ENCODE measurements around the gene RPS6KL1.
A peak's percentile ranks its signal among the peaks of the same experiment; 100 is the strongest.

Gene RPS6KL1

DNA sequence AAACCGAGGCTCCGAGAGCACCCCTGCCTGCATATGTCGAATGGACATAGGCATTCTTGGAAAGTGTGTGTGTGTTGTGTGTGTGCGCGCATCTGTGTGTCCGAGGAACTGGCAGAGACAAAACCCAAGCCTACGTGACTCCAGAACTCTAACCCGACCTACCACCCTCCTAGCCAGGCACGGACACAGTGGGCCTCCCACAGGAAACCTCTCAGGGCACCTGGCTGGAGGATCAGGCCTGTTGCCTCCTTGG, 32.9 kb upstream of the RPS6KL1 start:
- Histone ChIP-seq H3K36me3 (ENCODE audit: control insufficient read depth, insufficient read depth, low read length) (no peaks in the 10 kb centered on the region), H3K4me2 (ENCODE audit: low read length) (peak overlapping the region; percentile 67), H2AFZ (peak overlapping the region; percentile 70), H3K27me3 (ENCODE audit: control insufficient read depth, insufficient read depth, low read length) (no peaks in the 10 kb centered on the region), H3K79me2 (no peaks in the 10 kb centered on the region), H3K9me3 (ENCODE audit: control insufficient read depth, low read length) (no peaks in the 10 kb centered on the region), H3K27ac (peak overlapping the region; percentile 55), H3K4me1 (peaks cover 15% of the 10 kb centered on the region), H3K9ac (no peak overlapping the region), H3K4me3 (ENCODE audit: low read depth, low read length) (no peak overlapping the region)
- TF ChIP-seq, protein P1, sequence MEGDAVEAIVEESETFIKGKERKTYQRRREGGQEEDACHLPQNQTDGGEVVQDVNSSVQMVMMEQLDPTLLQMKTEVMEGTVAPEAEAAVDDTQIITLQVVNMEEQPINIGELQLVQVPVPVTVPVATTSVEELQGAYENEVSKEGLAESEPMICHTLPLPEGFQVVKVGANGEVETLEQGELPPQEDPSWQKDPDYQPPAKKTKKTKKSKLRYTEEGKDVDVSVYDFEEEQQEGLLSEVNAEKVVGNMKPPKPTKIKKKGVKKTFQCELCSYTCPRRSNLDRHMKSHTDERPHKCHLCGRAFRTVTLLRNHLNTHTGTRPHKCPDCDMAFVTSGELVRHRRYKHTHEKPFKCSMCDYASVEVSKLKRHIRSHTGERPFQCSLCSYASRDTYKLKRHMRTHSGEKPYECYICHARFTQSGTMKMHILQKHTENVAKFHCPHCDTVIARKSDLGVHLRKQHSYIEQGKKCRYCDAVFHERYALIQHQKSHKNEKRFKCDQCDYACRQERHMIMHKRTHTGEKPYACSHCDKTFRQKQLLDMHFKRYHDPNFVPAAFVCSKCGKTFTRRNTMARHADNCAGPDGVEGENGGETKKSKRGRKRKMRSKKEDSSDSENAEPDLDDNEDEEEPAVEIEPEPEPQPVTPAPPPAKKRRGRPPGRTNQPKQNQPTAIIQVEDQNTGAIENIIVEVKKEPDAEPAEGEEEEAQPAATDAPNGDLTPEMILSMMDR (IDR thresholded peaks at IDR 0.05), result no peak

DNA sequence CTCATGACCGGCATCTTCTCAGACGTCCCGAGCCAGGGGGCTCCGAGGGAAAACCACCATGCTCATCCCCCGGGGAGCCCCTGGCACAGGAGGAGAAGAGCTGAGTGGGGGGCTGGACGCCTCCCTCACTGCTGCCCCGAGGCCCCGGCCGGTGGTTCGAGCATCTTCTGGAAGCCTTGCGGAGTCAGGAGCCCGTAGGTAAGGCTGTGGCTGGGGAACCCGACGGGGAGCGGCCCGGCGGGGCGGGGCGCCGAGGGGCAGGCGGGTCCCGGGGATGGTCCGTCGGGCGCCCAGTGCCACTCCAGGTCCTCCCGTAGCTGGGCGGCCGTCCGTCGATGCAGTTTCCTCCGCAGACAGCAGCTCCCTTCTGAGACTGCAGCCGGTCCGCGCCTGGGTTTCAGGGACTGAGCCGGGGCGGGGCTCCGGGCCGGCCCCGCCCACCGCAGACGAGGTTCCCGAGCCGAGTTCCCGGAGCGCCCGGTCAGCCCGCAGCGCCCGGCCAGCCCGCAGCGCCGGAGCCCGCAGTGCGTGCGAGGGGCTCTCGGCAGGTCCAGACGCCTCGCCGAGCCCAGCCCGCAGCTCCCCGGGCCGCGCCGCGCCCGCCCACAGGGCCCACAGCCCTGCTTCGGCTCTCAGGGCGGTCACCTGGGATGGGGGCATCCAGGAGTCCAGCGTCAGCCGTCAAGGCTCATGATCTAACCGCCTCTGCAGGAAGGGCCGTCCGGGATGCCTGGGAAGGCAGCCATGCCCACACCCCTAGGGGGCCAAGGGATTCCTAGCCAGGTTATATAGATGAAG, 32.4 kb upstream of the RPS6KL1 start, which contains the start of gene PGF:
Gene PGF, minus strand, starts transcription at position 369 of the 798 bp plus-strand sequence. Its CDS starts 355 bp downstream, at position 14.
- H3K9me3 ChIP-seq (ENCODE audit: control insufficient read depth, low read length), result no peaks in the 10 kb centered on the region
- H3K4me3 ChIP-seq (ENCODE audit: low read depth, low read length), result peak within 1 kb of the TSS; percentile 35
- peak within 1 kb of the TSS; percentile 55 for H3K27ac ChIP-seq
- H2AFZ ChIP-seq, result peak within 1 kb of the TSS; percentile 70
- H3K9ac ChIP-seq, result no peak within 1 kb of the TSS
- H3K27me3 ChIP-seq (ENCODE audit: control insufficient read depth, insufficient read depth, low read length), result no peaks in the 10 kb centered on the region
- TF ChIP-seq, protein P1 (IDR thresholded peaks at IDR 0.05), result no peak
- H3K4me1 ChIP-seq, result peaks cover 15% of the 10 kb centered on the region
- peak within 1 kb of the TSS; percentile 67 for H3K4me2 ChIP-seq (ENCODE audit: low read length)
- H3K79me2 ChIP-seq, result no peaks in the 10 kb centered on the region
- H3K36me3 ChIP-seq (ENCODE audit: control insufficient read depth, insufficient read depth, low read length), result no peaks in the 10 kb centered on the region

DNA sequence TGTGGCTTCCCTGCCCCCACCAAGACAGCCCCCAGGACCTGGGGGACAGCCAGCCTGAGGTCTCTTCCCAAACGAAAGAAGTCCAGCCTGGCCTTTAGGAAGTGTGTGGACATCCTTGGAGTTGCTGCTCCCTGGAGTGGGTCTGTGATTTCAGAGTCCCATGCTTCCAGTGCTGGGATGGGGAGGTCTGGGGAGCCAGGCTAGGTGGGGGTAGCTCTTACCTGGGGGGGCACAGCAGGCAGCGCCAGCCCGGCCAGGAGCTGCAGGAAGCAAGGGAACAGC, 31.8 kb upstream of the RPS6KL1 start:
- no peak overlapping the region for H3K9ac ChIP-seq
- peaks cover 15% of the 10 kb centered on the region for H3K4me1 ChIP-seq
- peak overlapping the region; percentile 49 for H3K27ac ChIP-seq

DNA sequence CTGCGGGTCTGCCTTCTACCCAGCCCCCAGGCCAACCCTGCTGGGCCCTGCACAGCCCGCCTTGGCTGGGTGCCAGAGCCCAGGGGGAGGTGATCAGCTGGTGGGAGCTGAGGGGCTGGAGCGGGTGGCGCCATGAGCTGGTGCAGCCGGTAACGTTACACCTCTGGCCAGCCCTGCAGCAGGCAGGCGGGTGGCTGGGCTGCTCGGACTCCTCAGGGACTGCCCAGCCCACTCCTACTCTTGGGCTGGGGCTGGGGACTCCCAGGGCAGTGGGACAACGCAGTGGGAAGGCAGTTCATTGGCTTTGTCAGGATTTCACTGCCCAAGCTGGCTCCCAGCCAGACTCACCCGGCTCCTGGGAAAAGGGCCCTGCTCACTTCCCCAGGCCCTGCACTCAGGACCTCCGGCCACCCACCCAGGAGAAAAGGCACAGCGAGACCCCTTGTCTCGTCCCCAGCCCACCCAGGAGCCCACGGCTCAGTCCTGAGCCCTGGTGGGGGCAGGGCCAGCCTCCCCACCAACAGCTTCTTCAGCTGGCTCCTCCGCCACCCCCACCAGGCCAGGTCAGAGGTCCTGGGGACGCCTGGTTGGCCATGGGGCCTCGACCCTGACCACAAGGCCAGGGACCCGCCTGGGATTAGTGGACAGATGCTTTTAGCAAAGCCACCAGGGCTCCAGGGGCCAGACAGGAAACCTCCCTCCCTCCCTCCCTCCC, 31.3 kb upstream of the RPS6KL1 start:
- peaks cover 15% of the 10 kb centered on the region for H3K4me1 ChIP-seq
- no peaks in the 10 kb centered on the region for H3K79me2 ChIP-seq
- H3K4me3 ChIP-seq (ENCODE audit: low read depth, low read length), result no peak overlapping the region
- TF ChIP-seq, protein P1 (IDR thresholded peaks at IDR 0.05), result no peak
- peak overlapping the region; percentile 70 for H2AFZ ChIP-seq
- peak overlapping the region; percentile 49 for H3K27ac ChIP-seq
- H3K4me2 ChIP-seq (ENCODE audit: low read length), result no peak overlapping the region
- H3K36me3 ChIP-seq (ENCODE audit: control insufficient read depth, insufficient read depth, low read length), result no peaks in the 10 kb centered on the region
- no peaks in the 10 kb centered on the region for H3K27me3 ChIP-seq (ENCODE audit: control insufficient read depth, insufficient read depth, low read length)
- H3K9me3 ChIP-seq (ENCODE audit: control insufficient read depth, low read length), result no peaks in the 10 kb centered on the region
- H3K9ac ChIP-seq, result no peak overlapping the region

More for the DNA sequence above, 31.8 kb upstream of the RPS6KL1 start:
- TF ChIP-seq, protein P1 (IDR thresholded peaks at IDR 0.05), result no peak
- H3K36me3 ChIP-seq (ENCODE audit: control insufficient read depth, insufficient read depth, low read length), result no peaks in the 10 kb centered on the region
- H3K27me3 ChIP-seq (ENCODE audit: control insufficient read depth, insufficient read depth, low read length), result no peaks in the 10 kb centered on the region
- H3K4me2 ChIP-seq (ENCODE audit: low read length), result peak overlapping the region; percentile 67
- H2AFZ ChIP-seq, result peak overlapping the region; percentile 70
- H3K9me3 ChIP-seq (ENCODE audit: control insufficient read depth, low read length), result no peaks in the 10 kb centered on the region
- H3K79me2 ChIP-seq, result no peaks in the 10 kb centered on the region
- H3K4me3 ChIP-seq (ENCODE audit: low read depth, low read length), result peak overlapping the region; percentile 35
